Epithelial cell of esophagus (primary cell): ENCODE data around the gene ATG7.
"Not testable (repeated sequence)": the region's sequence is repeated elsewhere in the genome, so short reads cannot be mapped to it uniquely, and the experiment has no call there.

Source experiments
- DNase-seq: peaks from one replicate; pipeline ENCODE4 v3.0.0; 2010; ENCODE audit warnings: low read depth
- H3K4me3 ChIP-seq: 2 replicates; pipeline ENCODE4 v1.5.1; 2011; ENCODE audit warnings: mild to moderate bottlenecking, low read length, control low read depth
- CTCF ChIP-seq: IDR thresholded peaks from 2 replicates; pipeline ENCODE4 v1.5.1; 2011; ENCODE audit warnings: low read depth, mild to moderate bottlenecking, low read length, control low read depth, inconsistent platforms; ENCODE audit not compliant: insufficient read depth; ENCODE audit errors: missing control alignments

ATG7 gene

GRCh38 chr3:11509173-11510000 lies 237.2 kb downstream of the ATG7 start:
- DNase-seq, result peak; percentile 47
- no peak for TF ChIP-seq CTCF

GRCh38 chr3:11510001-11510340 lies 237.8 kb downstream of the ATG7 start:
- no peak overlapping the region for H3K4me3 ChIP-seq
- no peak for DNase-seq
- TF ChIP-seq CTCF, result no peak

More at GRCh38 chr3:11509173-11510000, 237.2 kb downstream of the ATG7 start:
- no peak overlapping the region for H3K4me3 ChIP-seq

- TF ChIP-seq CTCF, result no peak
- H3K4me3 ChIP-seq, result no peak overlapping the region
- DNase-seq, result no peak
Observed at GRCh38 chr3:11510356-11510755, 238.2 kb downstream of the ATG7 start.

GRCh38 chr3:11511606-11512005 lies 239.4 kb downstream of the ATG7 start:
- H3K4me3 ChIP-seq, DNase-seq: not testable (repeated sequence)

- not testable (repeated sequence) for DNase-seq, H3K4me3 ChIP-seq
Observed at GRCh38 chr3:11513125-11513816, 241.1 kb downstream of the ATG7 start.

GRCh38 chr3:11513817-11514135 lies 241.6 kb downstream of the ATG7 start:
- H3K4me3 ChIP-seq, result no peak overlapping the region
- no peak for DNase-seq
- no peak for TF ChIP-seq CTCF

- peak; percentile 58 for DNase-seq
- TF ChIP-seq CTCF, result no peak
Observed at GRCh38 chr3:11514191-11514821, 242.1 kb downstream of the ATG7 start.

More at GRCh38 chr3:11514191-11514821, 242.1 kb downstream of the ATG7 start:
- H3K4me3 ChIP-seq, result no peak overlapping the region
